ENCODE data around the gene LRP10. TPM values are rescaled to one million over a fixed set of nuclear protein-coding genes. Genes with fewer than 3 reads are reported as not detected.

The LRP10 gene
- total RNA-seq, 1 donor from 2014 or later = 59.2 TPM

DNA sequence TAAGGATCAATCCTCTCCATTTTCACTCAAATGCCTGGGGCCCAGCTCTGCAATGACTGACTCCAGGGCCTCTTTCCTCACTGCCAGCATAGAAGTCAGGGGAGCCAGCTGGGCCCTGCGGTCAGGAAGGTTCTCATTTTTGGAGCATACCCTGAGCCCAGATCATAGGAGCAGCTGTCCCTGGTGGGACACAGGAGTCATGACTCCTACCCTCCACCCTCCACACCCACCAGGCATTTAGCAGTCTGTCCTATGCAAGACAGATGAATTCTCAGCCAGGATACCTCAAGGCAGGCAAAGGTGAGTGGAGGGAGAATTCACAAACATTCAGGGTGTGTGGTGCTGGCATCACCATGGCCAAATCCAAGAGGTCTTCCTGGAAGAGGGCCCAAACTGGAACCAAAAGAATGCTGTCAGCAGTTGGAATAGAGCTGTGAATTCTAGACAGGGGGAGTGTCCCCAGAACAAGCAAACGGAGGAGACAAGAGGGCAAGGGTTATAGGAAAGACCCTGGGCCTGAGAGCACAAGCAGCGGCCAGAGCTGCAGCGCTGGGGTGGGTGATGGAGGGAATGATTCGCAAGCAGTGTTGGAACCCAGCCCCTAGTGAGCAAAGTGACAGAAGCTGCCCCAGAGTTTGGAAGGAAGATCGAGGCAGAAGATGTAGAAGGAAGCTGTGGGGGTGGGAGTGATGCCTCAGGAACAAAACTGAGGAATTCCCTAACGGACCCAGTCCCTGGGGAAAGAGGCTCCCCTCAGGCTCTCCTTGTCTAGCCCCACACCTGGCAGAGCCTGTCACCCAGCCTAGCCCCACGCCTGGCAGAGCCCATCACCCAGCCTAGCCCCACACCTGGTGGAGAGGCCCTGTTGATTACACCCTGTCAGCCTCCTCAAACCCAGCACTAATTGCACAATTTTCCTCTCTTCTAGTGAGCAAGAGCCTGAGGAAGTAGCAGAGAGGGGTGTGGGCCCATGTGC is 7.0 kb downstream of the LRP10 start:
- DNase-seq (ENCODE audit: missing footprints) = no peak
- ATAC-seq = no peak
- intact Hi-C loops (cut with DNase I) = no loop called here

GRCh38 chr14:22882064-22882463 is 10.5 kb downstream of the LRP10 start:
- no peak for DNase-seq (ENCODE audit: missing footprints)
- no peak for ATAC-seq
- intact Hi-C loops (cut with DNase I) = no loop called here

GRCh38 chr14:22882529-22883172 is 11.1 kb downstream of the LRP10 start:
- no peak for DNase-seq (ENCODE audit: missing footprints)
- no peak for ATAC-seq
- intact Hi-C loops (cut with DNase I) = no loop called here

DNA sequence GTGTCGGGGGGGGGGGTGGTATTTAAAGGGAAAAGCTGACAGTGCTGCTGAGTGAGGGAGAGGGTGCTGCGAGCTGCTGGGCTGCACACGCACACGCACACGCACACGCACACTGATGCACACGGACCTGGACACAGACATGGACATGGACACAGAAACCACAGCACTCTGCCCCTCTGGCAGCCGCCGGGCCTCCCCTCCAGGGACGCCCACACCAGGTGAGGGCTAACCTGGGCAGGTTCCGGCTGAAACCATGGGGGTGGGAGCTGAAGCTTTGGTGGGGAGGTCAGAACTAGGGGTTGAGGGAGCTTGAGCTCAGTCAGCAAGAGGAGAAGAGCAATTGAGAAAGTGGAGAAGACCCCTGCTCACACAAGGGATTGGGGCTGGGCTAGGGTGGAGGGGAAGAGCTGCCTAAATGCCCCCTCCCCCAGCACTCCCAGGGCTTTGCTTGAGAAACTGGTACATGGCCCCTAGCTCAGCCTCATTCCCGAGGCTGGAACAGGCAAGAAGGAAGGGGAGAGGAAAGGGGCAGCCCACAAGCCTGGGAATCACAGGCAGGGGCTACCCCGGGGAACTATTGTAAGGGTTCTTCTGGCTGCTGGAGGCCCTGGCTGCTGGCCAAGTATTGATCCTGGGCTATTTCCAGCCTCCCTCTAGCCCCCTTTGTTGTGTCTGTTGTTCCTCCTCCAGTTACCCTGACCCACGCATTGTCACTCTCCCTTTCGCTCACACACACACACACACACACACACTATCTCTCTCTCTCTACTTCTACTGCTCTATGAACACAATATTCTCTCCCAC is 11.8 kb downstream of the LRP10 start, which contains the start of gene REM2:
TSS of gene REM2 (plus strand) at position 50 of the 804 bp plus-strand sequence. CDS start at position 116, 66 bp downstream.
- DNase-seq (ENCODE audit: missing footprints) = no peak
- intact Hi-C loops (cut with DNase I) = no loop called here
- no peak for ATAC-seq

- ATAC-seq (no peak), DNase-seq (ENCODE audit: missing footprints) (no peak)
- intact Hi-C loops (cut with DNase I) = no loop called here
Observed at GRCh38 chr14:22884076-22884737, 12.7 kb downstream of the LRP10 start.

DNA sequence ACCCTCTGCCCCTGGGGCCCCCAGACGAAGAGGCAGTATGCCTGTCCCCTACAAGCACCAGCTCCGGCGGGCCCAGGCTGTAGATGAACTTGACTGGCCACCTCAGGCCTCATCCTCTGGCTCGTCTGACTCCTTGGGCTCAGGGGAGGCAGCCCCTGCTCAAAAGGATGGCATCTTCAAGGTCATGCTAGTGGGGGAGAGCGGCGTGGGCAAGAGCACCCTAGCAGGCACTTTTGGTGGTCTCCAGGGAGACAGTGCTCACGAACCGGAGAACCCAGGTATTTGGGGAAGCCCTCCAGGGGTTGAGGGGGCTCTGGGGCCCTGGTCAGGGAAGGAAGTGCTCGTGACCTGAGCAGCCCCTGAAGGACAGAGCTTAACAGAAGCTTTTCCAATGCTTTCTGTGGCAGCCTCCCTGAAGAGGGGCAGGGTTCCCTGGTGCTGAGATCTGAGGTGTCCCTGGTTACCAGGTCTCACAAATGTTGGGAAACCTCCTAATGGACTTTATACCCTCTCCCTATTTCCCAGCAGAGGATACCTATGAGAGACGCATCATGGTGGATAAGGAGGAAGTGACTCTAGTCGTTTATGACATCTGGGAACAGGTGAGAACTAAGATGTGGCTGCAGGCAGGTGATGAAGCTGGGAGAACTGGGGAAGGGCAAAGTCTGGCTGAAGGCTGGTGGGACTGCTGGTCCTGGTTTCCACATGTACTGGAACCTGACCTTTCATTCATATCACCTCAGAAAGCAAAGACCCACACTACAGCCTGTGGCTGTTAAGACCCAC is 13.4 kb downstream of the LRP10 start:
- no peak for DNase-seq (ENCODE audit: missing footprints)
- no peak for ATAC-seq
- intact Hi-C loops (cut with DNase I) = no loop called here

- intact Hi-C loops (cut with DNase I) = no loop called here
- DNase-seq (ENCODE audit: missing footprints) (no peak), ATAC-seq (no peak)
Observed at GRCh38 chr14:22885975-22886374, 14.4 kb downstream of the LRP10 start.

DNA sequence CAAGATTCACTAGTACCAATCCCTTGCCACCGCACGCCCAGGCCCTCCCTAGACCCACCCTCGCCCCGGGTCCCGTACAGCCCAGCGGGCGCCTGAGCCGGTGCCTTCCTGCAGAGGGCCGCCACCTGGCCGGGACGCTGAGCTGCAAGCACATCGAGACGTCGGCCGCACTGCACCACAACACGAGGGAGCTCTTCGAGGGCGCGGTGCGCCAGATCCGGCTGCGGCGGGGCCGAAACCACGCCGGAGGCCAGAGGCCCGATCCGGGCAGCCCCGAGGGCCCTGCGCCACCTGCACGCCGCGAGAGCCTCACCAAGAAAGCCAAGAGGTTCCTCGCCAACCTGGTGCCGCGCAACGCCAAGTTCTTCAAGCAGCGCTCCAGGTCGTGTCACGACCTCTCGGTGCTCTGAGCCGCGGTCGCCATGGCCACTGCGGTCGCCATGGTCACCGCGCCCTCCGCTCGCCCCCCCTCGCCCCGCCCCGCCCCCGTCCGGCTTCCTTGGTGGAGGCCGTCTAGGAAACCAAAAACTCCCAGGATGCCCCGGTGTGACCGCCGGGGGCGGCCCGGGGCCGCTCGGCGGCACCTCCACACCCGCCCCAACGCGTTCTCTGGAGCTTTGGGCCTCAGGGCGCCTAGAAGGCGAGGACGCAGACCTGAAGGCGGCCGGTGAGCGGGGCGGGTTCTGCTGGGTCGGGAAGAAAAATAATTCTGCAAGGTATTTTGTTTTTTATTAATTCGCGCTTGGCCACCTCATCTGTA is 15.1 kb downstream of the LRP10 start:
- intact Hi-C loops (cut with DNase I) = no loop called here
- DNase-seq (ENCODE audit: missing footprints) (peak; percentile 76), ATAC-seq (peak; percentile 82)

- ATAC-seq = peak; percentile 32
- intact Hi-C loops (cut with DNase I) = no loop called here
- DNase-seq (ENCODE audit: missing footprints) = no peak
Observed at GRCh38 chr14:22887260-22887989, 15.9 kb downstream of the LRP10 start.

DNA sequence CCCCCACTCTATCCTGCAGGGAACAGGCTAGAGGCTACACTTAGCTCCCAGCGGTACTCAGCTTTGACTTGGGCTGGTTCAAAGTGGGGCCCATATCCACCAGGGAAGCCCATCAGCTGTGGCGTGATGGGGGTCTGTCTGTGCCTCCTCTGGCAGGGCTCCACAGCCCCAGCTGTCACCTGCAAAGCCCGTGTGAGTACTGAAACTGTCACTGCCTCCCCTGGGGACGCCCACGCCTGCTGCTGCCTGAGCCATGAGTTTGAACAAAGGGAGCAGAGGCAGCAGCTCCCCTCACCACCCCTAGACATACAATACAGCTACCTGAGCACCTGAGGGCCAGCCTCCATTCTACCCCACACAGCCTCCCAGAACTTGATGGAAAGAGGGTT is 16.4 kb downstream of the LRP10 start:
- DNase-seq (ENCODE audit: missing footprints) (no peak), ATAC-seq (no peak)
- intact Hi-C loops (cut with DNase I) = no loop called here

- intact Hi-C loops (cut with DNase I) = no loop called here
- ATAC-seq (no peak), DNase-seq (ENCODE audit: missing footprints) (no peak)
Observed at GRCh38 chr14:22888662-22889061, 17.1 kb downstream of the LRP10 start.

DNA sequence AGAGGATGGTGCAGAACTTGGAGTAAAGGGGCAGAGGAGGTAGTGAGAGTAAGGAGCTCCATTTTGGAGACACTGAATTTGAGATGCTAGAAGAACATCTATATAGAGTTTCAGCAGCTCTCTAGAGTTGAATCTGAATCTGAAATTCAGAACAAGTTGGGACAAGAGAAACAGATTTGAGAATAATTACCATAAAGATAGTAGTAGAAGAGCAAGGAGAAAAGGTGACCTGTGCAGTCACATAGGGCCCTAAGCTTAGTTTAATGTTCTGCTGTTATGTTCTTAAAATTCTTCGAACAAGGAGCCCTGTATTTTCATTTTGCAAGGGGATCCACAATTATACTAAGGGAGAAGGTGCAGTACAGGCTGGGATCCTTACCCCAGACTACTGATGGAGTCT is 18.9 kb downstream of the LRP10 start:
- DNase-seq (ENCODE audit: missing footprints) (no peak), ATAC-seq (no peak)
- intact Hi-C loops (cut with DNase I) = no loop called here

DNA sequence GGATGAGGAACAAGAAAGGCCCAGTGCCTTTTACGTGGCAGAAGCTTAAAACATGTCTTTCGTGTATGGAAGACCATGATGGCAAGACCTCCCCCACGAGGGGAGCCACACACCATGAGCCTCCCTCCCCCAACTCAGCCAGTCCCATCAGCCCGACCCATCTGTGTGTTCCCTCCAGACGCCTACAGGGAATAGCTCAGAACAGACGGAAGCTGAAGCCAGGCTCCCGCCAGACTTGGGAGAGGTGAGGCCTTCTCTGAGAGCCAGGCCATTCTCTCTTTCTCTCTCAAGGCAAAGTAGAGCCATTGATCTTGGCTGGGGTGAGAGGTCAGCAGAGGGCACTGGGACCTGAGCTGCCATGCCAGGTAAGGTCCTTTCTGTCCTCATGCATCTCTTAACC is 20.9 kb downstream of the LRP10 start:
- DNase-seq (ENCODE audit: missing footprints) (no peak), ATAC-seq (no peak)
- intact Hi-C loops (cut with DNase I) = no loop called here

DNA sequence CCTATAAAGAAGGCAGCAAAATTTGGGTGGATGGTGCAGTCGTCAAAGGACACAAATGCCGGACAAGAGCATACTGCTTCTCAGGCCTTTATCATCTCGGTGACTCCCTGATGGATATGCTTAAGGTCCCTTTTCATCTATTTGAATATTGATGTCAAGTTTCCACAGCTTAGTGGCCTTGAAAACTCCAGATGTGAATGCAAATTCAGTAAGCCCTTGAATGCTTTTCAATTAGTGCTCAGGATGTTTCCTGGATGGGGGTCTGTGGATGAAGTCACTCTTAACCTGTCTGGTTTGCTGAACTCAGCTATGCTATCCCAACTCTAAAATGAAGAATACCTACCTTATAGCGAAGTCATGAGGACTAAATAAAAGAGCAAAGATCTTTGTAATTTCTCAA is 22.2 kb downstream of the LRP10 start:
- DNase-seq (ENCODE audit: missing footprints) = no peak
- intact Hi-C loops (cut with DNase I) = no loop called here
- no peak for ATAC-seq

DNA sequence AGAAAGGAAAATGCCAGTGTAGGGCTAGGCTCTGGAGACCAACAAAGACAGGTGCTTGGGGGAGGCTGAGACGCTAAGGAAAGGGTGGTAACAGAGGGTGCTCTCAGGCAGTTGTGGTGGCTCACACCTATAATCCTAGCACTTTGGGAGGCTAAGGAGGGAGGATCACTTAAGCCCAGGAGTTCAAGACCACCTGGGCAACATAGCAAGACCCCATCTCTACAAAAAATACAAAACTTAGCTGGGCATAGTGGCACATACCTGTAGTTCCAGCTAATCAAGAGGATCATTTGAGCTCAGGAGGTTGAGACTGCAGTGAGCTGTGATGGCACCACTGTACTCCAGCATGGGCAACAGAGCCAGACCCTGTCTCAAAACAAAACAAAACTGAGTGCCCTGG is 23.9 kb downstream of the LRP10 start:
- intact Hi-C loops (cut with DNase I) = no loop called here
- ATAC-seq = no peak
- DNase-seq (ENCODE audit: missing footprints) = no peak

DNA sequence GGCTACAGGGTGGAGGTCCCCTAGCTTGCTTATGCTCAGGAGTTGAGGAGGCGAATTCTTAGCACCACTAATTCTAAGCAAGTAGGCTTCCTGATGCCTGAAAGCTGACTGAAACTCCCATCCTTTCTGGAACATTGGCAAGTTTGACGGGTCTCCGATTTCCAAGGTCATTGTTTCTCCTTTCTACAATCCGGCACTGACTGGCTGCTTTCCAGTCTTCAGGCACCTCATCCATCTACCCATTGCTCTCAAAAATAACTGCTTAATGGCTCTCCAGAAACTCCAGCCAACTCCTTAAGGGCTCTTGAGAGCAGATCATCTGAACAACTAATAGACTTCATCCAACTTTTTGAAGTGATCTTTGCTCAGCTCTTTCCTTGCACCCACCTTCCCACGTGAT is 24.8 kb downstream of the LRP10 start:
- no peak for ATAC-seq
- DNase-seq (ENCODE audit: missing footprints) = no peak
- intact Hi-C loops (cut with DNase I) = no loop called here

DNA sequence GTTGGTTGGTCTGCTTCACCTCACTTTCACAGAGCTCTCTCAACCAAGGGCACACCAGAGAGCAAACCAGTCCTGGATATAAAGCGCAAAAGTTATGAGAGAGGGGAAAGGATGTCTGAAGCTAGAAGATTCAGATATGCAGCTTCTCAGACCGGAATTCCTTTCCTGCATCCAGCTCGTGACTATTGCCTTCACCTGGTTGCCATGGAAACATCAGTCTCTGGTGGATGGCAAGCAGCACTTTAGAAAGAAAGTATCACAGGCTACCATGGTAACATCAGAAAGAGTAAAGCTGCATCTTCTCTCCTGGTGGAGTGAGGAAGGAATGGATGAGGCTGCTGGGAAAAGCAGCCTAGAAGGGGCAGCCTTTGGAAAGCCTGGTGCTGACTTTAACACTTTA is 25.2 kb downstream of the LRP10 start:
- DNase-seq (ENCODE audit: missing footprints) (no peak), ATAC-seq (no peak)
- intact Hi-C loops (cut with DNase I) = no loop called here
